Prostate gland (tissue), 2 donors: Measurements from ENCODE around the gene TMEM170B. TPM values are rescaled to one million over a fixed set of nuclear protein-coding genes. Genes with fewer than 3 reads are reported as not detected.

Experiments
- DNase-seq: peaks from one replicate; pipeline ENCODE4 v3.0.0-alpha.2; 2019; ENCODE audit warnings: low spot score
- H3K27ac ChIP-seq, 2 donors: fragments of 200-600 bp; sonication (generic); 2 replicates each; pipeline ENCODE4 v1.5.1; 2017 to 2019
- H3K27me3 ChIP-seq: fragments of 200-600 bp; sonication (generic); replicated peaks from 2 replicates; pipeline ENCODE4 v1.5.1; 2019; ENCODE audit not compliant: insufficient read depth
- H3K36me3 ChIP-seq, 2 donors: fragments of 200-600 bp; sonication (generic); 1 replicate in 1 of 2; 2 replicates in 1 of 2; pipeline versions ENCODE4 v1.5.1 to v1.8.1; 2017 to 2019
- H3K4me1 ChIP-seq: fragments of 200-600 bp; sonication (generic); replicated peaks from 2 replicates; pipeline ENCODE4 v1.5.1; 2019
- H3K4me3 ChIP-seq, 2 donors: fragments of 200-600 bp; sonication (generic); 2 replicates each; pipeline ENCODE4 v1.5.1; 2017 to 2019
- H3K9me3 ChIP-seq: fragments of 200-600 bp; sonication (generic); 2 replicates; pipeline ENCODE4 v1.5.1; 2017
- POLR2A ChIP-seq: fragments of 450-650 bp; IDR thresholded peaks from one replicate; pipeline ENCODE4 v1.6.1; 2016; ENCODE audit warnings: antibody characterized with exemption, mild to moderate bottlenecking
- POLR2AphosphoS5 ChIP-seq: sonication (generic); formaldehyde crosslinking; IDR thresholded peaks from one replicate; pipeline ENCODE4 v1.6.1; 2017; ENCODE audit warnings: antibody characterized with exemption
- WGBS: methylation state at CpG from one replicate; pipeline ENCODE4 v1.1.5; 2018; 5-methylcytosine and 5-hydroxymethylcytosine counted together
- intact Hi-C: fragments of 100-400 bp; cut with DNase I; formaldehyde crosslinking; loops from one replicate; pipeline ENCODE4 v1.14.2; 2022
- total RNA-seq, 2 donors: library from RNA; depleted of rRNA; stranded (reverse); fragments of >200 nt; gene quantifications; one replicate each; pipeline ENCODE4 v1.1.0, GENCODE V29; 2016
- TF ChIP-seq, protein P1 (sequence below), 4 experiments: fragments of 200-600 bp in 2 of 4; fragments of 450-650 bp in 2 of 4; sonication (generic) in 2 of 4; IDR thresholded peaks; 1 replicate in 3 of 4; 2 replicates in 1 of 4; pipeline ENCODE4 v1.5.1; 2016 to 2019; ENCODE audit warnings: antibody characterized with exemption in 4 of 4, mild to moderate bottlenecking in 2 of 4, moderate library complexity in 2 of 4

Gene TMEM170B
- total RNA-seq, 2 donors from 2014 or later = 2.7 to 5.7 TPM

DNA sequence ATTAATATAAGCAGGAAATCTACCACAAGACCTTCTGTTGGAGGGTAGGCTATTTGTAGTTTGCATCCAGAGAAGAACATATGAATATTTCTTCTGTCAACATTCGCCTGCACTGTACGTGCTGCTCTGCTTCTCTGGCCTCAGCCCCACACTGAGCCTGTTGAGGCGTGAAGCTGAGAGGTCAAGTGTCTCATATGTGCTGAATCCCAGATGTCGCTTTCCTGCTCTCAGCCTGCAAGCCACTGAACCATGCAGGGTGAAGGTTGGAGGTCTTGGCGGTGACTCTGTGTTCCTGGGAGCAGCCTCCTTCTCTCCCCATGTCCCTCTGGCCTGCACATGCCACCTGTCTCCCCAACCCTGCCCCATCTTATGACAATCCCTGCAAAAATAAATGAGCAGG, 83.6 kb downstream of the TMEM170B start:
- Histone ChIP-seq H3K27ac (no peak overlapping the region), H3K36me3 (no peaks in the 10 kb centered on the region), H3K27me3 (no peaks in the 10 kb centered on the region), H3K9me3 (no peaks in the 10 kb centered on the region), H3K4me1 (no peaks in the 10 kb centered on the region), H3K4me3 (no peak overlapping the region)
- no peak for DNase-seq
- intact Hi-C loops = no loop called here
- TF ChIP-seq, protein P1, sequence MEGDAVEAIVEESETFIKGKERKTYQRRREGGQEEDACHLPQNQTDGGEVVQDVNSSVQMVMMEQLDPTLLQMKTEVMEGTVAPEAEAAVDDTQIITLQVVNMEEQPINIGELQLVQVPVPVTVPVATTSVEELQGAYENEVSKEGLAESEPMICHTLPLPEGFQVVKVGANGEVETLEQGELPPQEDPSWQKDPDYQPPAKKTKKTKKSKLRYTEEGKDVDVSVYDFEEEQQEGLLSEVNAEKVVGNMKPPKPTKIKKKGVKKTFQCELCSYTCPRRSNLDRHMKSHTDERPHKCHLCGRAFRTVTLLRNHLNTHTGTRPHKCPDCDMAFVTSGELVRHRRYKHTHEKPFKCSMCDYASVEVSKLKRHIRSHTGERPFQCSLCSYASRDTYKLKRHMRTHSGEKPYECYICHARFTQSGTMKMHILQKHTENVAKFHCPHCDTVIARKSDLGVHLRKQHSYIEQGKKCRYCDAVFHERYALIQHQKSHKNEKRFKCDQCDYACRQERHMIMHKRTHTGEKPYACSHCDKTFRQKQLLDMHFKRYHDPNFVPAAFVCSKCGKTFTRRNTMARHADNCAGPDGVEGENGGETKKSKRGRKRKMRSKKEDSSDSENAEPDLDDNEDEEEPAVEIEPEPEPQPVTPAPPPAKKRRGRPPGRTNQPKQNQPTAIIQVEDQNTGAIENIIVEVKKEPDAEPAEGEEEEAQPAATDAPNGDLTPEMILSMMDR (IDR thresholded peaks at IDR 0.05) = no peak
- no peak for TF ChIP-seq POLR2AphosphoS5
- TF ChIP-seq POLR2A = no peak
- WGBS = 81% methylated on average over 5 of the region's 5 CpGs

DNA sequence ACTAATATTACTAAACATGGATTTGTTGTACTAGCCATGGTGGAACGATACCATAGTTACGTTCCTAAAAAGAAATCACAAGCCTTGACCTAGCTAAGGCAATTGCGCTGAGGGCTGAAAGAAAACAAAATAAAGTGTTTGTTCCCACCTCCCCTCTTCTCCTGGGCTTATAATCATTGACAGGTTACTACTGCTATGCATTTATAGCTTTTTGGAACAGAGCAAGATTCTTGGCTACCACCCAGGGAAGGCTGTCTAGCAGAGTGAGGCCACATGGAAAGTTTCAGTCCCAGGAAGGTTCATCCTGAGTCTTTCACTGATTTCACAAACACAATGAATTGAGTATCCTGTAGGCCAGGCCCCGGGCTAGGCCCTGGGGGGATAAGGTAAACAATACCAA, 84.6 kb downstream of the TMEM170B start:
- no peaks in the 10 kb centered on the region for H3K4me1 ChIP-seq
- no peak overlapping the region for H3K4me3 ChIP-seq
- H3K9me3 ChIP-seq = no peaks in the 10 kb centered on the region
- no peaks in the 10 kb centered on the region for H3K27me3 ChIP-seq
- no peak overlapping the region for H3K27ac ChIP-seq
- TF ChIP-seq POLR2AphosphoS5 (no peak), POLR2A (no peak)
- TF ChIP-seq, protein P1 (IDR thresholded peaks at IDR 0.05) = no peak
- WGBS = 40% methylated on average over 4 of the region's 4 CpGs
- DNase-seq = no peak
- no peaks in the 10 kb centered on the region for H3K36me3 ChIP-seq
- intact Hi-C loops = no loop called here

DNA sequence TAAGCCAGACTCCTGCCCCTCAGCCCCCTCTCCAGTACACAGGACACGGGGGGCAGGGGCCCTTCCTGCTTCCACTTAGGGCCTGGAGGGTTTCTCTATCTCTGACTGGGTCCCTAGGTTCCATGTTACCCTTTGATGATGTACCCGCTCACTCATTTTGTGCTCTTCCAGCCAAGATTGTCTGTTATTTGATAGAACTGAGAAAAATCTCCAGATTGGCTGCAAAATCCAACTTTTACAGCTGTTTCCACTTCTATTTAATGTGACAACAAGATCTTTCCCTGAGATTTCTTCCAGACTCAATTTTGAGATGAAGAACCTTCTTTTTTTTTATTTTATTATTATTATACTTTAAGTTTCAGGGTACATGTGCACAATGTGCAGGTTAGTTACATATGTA, 85.7 kb downstream of the TMEM170B start:
- Histone ChIP-seq H3K4me3 (no peak overlapping the region), H3K27ac (no peak overlapping the region), H3K9me3 (no peaks in the 10 kb centered on the region), H3K27me3 (no peaks in the 10 kb centered on the region), H3K36me3 (no peaks in the 10 kb centered on the region), H3K4me1 (no peaks in the 10 kb centered on the region)
- no peak for DNase-seq
- intact Hi-C loops = no loop called here
- no peak for TF ChIP-seq POLR2A
- TF ChIP-seq, protein P1 (IDR thresholded peaks at IDR 0.05) = no peak
- TF ChIP-seq POLR2AphosphoS5 = no peak
- 97% methylated on average over 2 of the region's 2 CpGs for WGBS

GRCh38 chr6:11625302-11625701, 87.8 kb downstream of the TMEM170B start:
- WGBS = 27% methylated on average over 8 of the region's 8 CpGs
- intact Hi-C loops = no loop called here
- no peaks in the 10 kb centered on the region for H3K27me3 ChIP-seq
- TF ChIP-seq, protein P1 (IDR thresholded peaks at IDR 0.05) = no peak
- no peak for TF ChIP-seq POLR2AphosphoS5
- TF ChIP-seq POLR2A = no peak
- no peaks in the 10 kb centered on the region for H3K36me3 ChIP-seq
- DNase-seq = no peak
- H3K4me3 ChIP-seq = no peak overlapping the region
- H3K4me1 ChIP-seq = no peaks in the 10 kb centered on the region
- H3K9me3 ChIP-seq = no peaks in the 10 kb centered on the region
- no peak overlapping the region for H3K27ac ChIP-seq

- H3K9me3 ChIP-seq = no peaks in the 10 kb centered on the region
- no peak overlapping the region for H3K27ac ChIP-seq
- no peaks in the 10 kb centered on the region for H3K36me3 ChIP-seq
- intact Hi-C loops = no loop called here
- H3K4me1 ChIP-seq = no peaks in the 10 kb centered on the region
- H3K27me3 ChIP-seq = no peaks in the 10 kb centered on the region
- H3K4me3 ChIP-seq = no peak overlapping the region
- no peak for DNase-seq
- 94% methylated on average over 8 of the region's 8 CpGs for WGBS
- TF ChIP-seq POLR2A (no peak), POLR2AphosphoS5 (no peak)
- TF ChIP-seq, protein P1 (IDR thresholded peaks at IDR 0.05) = no peak
Measured at GRCh38 chr6:11626356-11626755, 88.8 kb downstream of the TMEM170B start.
